ENCODE measurements around the gene CXorf66. TPM values are rescaled to one million over a fixed set of nuclear protein-coding genes. Genes with fewer than 3 reads are reported as not detected.
"Not testable (repeated sequence)": the region's sequence is repeated elsewhere in the genome, so short reads cannot be mapped to it uniquely, and the experiment has no call there.

CXorf66 gene
- total RNA-seq, 2 donors from 2014 or later: not detected

DNA sequence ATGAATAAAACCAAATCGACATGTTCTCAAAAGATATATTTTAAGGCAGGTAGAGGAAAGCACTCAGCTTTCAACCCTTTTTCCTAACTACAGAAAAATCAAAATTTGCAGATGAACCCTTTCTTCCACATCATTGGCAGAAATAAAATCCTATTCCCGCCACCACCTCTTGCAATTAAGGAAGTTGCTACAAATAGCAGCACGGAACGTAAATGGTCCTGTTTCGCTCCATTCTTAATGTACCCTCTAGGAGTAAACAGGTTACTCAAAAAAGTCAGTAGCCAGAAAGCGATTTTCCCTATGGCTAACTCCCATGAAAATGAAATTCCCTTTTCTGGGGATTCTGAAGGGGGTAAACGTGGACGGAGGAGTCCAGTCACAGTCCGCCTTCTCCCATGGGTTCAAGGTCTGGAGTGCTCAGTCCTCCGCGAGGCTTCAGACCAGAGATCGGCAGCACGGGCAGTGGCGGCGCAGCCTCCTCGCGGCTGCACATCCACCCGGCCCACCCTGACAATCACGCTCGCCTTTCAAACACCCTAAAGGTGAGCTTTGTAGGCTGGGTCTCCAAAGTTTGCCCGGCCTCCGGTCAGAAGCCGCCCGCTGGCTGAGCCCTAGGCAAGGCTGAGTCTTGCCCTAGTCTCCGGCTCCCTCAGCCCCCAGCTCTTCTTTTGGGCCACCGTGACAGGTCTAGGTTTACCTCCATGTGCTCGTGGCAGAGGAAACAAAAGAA is 34.2 kb downstream of the CXorf66 start:
- peak; percentile 28 for ATAC-seq
- peak; percentile 25 to 42 for DNase-seq
- intact Hi-C loops (cut with DNase I, micrococcal nuclease): no loop called here

DNA sequence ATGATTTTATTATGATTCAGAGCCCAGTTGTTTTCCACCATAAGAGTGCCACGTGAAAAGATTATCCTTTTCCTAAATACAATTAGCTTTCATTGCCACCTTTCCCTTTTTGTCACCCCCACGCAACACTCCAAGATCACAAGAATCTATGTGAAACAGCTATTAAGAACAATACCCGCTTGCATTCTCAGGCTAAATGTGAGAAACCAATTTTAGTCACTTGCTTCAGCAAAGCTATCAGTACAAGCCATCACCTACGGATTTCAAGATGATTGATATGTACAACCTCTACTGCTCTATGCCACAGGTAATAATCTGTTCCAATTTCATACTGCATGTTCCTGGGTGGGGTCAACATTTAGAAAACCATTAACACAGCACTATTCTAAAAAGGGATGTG is 34.9 kb downstream of the CXorf66 start:
- intact Hi-C loops (cut with DNase I, micrococcal nuclease): no loop called here
- no peak for DNase-seq
- ATAC-seq: no peak

DNA sequence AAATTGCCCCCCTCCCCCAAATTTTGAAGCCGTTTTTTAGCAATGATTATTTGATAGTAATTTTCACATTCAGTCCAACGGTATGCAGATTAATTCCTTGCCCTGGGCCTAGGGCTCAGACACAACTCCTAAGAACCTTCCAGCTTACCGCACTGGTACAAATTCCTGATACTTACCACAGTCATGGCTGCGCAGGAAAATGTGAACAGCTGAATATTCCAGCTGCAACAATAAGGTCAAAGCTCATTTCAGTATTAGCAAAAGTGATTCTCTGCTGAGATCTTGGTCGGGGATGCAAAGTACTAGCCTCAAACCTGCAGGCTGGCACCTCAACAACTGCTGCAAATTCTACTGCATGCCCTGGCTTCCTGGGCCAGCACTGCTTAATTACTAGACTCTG is 35.4 kb downstream of the CXorf66 start:
- no peak for ATAC-seq
- no peak for DNase-seq
- intact Hi-C loops (cut with DNase I, micrococcal nuclease): no loop called here

DNA sequence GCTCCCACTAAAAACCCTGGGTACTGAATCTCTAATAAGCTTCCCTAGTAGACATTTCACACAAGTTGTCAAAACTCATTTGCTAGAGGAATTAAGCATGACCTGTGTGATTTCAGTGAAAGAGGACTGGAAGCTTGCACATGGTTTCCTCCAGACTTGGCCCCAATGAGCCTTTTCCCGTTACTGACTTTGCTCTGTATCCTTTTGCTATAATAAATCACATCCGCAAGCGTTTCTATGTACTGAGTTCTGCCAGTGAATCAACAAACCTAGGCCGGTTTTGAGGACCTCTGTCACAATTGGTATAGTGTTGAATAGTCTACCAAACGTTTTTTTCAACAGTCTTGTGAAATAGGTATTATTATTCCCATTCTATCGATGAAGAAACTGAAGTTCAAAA is 40.6 kb downstream of the CXorf66 start:
- ATAC-seq: no peak
- DNase-seq: no peak
- intact Hi-C loops (cut with DNase I, micrococcal nuclease): no loop called here

DNA sequence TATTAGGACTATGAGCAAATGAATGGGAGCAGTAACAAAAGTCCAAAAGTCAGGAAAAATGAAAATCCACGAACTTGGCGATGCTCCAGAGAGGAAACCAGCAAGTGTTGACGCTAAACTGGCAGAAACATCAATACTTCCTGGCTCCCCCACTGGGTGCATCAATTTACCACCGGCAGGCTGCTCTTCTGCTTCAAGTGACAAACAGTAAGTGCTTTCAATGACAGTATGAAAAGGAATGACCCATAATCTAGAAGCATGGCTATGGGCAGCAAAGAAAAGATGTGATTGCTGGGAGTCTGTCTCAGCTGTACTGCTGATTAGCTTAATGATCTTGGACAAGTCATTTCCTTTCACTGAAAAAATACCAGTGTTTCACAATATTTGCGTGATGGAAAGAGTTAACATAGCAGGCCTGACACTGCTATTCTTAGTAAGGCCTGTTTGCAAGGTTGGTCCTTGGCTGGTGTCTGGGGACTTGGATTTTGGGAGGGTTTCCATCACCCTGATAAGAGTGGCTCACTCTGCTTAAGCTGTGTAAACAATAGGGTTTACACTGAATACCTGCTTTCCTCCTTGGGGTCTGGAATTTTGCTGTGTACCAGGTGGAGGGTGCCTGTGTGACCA is 41.1 kb downstream of the CXorf66 start:
- DNase-seq (no peak), ATAC-seq (peak; percentile 30)
- intact Hi-C loops (cut with DNase I, micrococcal nuclease): no loop called here

- intact Hi-C loops (cut with DNase I, micrococcal nuclease); ATAC-seq; DNase-seq: not testable (repeated sequence)
Observed at GRCh38 chrX:139921142-139921541, 44.2 kb downstream of the CXorf66 start.

DNA sequence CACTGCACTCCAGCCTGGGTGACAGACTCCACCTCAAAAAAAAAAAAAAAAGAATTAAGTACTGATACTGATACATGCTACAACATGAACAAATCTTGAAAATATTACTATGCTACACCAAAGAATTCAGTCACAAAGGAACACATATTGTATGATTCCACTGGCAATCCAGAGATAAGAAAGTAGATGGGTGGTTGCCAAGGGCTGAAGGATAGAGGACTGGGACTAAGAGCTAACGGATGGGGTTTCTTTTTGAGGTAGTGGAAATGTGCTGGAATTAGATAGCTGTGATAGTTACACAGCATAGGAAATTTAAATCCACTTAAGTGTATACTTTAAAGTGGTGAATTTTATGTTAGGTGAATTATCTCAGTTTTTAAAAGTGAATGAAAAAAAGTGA is 45.0 kb downstream of the CXorf66 start:
- ATAC-seq: no peak
- intact Hi-C loops (cut with DNase I, micrococcal nuclease): no loop called here
- DNase-seq: no peak

- intact Hi-C loops (cut with DNase I, micrococcal nuclease): no loop called here
- ATAC-seq (no peak), DNase-seq (no peak)
Observed at GRCh38 chrX:139914421-139914820, 50.9 kb downstream of the CXorf66 start.

- no peak for ATAC-seq
- DNase-seq: no peak
- intact Hi-C loops (cut with DNase I, micrococcal nuclease): no loop called here
Observed at GRCh38 chrX:139909712-139910111, 55.6 kb downstream of the CXorf66 start.

- DNase-seq (no peak), ATAC-seq (no peak)
- intact Hi-C loops (cut with DNase I, micrococcal nuclease): no loop called here
Observed at GRCh38 chrX:139907078-139907477, 58.2 kb downstream of the CXorf66 start.

GRCh38 chrX:139905743-139906142 is 59.6 kb downstream of the CXorf66 start:
- no peak for ATAC-seq
- intact Hi-C loops (cut with DNase I, micrococcal nuclease): no loop called here

More at GRCh38 chrX:139905743-139906142, 59.6 kb downstream of the CXorf66 start:
- DNase-seq: no peak

Small RNA genes lying within 50 kb of the gene (microRNA-seq; reads per million reads assigned to microRNA genes)
- 175 to 185 reads per million in 2 donors for gene MIR505

Other genes with a start within 250 kb of the CXorf66 start
- gene ATP11C, start 32.5 kb downstream of the CXorf66 start, total RNA-seq: 10 to 100 TPM; 12.8 to 13.3 TPM